GM12892 (cell line): Measurements from ENCODE around the gene IL19.

Experiments used
- DNase-seq: peaks from one replicate; pipeline ENCODE4 v3.0.0; 2011; ENCODE audit not compliant: insufficient read length
- FAIRE-seq: peaks from 2 replicates; lab custom pipeline; 2011; peaks lifted over from hg19 to GRCh38; lab: Jason Lieb, UNC
- POLR2A ChIP-seq: IDR thresholded peaks from 2 replicates; pipeline ENCODE4 v1.6.1; 2011; ENCODE audit warnings: low read depth, low read length, control low read depth
- POLR2AphosphoS5 ChIP-seq: IDR thresholded peaks from 2 replicates; pipeline ENCODE4 v1.6.1; 2011; ENCODE audit warnings: low read depth, low read length, control low read depth
- TAF1 ChIP-seq: IDR thresholded peaks from 2 replicates; pipeline ENCODE4 v1.6.1; 2011; ENCODE audit warnings: low read depth, mild to moderate bottlenecking, control low read depth, low read length, borderline replicate concordance

The IL19 gene

GRCh38 chr1:206732508-206732907 lies 38.1 kb upstream of the IL19 start:
- FAIRE-seq (no peak), DNase-seq (no peak)
- no peak for TF ChIP-seq TAF1
- TF ChIP-seq POLR2A = no peak
- no peak for TF ChIP-seq POLR2AphosphoS5

DNA sequence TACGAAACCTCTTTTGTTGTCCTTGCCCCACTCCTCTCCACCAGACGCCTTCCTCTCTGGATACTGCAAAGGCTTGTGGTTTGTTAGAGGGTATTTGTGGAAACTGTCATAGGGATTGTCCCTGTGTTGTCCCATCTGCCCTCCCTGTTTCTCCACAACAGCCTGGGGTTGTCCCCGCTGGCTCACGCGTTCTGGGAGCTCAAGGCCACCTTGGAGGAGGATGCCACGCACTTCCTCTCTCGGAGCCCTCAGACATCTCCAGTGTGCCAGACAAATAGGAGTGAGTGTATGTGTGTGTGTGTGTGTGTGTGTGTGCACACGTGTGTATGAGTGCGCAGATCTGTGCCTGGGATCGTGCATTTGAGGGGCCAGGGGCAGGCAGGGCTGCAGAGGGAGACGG lies 37.6 kb upstream of the IL19 start:
- FAIRE-seq (no peak), DNase-seq (no peak)
- TF ChIP-seq TAF1 = no peak
- 0 out of 2 replicates have a peak, but pooled peaks have one; percentile 29 for TF ChIP-seq POLR2A
- TF ChIP-seq POLR2AphosphoS5 = no peak

DNA sequence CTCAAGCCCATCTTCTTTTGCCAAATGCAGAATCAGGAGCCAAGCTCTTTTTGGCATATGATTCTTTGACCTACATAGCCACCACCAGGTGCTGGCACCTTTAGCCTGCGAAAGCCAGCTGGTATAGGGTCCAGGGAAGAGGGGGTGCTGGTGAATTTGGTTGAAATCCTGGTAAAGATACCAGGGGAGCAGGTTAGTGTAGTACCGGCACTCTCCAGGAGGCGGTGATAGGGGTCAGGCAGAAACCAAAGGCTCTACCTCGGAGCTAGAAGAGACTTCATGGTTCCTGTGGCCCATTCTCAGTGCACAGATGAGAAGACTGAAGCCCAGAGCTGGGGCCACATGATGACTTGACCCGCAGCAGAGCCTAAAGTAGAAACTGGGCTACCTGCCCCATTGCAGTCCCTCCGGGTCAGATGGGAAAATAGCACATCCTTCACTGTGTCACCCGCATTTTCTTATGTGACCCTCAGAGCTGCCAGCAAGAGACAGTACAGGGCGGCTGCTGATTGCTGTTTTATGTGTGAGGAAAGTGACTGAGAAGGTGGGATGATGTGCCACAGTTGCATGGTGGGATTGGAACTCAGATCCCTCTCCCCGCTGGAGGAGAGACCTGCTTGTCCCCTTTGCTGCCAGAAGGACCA lies 36.0 kb upstream of the IL19 start:
- TF ChIP-seq POLR2AphosphoS5 (peak; percentile 10; the same call in 1 of the 2 replicates), TAF1 (no peak), POLR2A (no peak)
- DNase-seq = peak; percentile 63
- FAIRE-seq = peak; percentile 83

DNA sequence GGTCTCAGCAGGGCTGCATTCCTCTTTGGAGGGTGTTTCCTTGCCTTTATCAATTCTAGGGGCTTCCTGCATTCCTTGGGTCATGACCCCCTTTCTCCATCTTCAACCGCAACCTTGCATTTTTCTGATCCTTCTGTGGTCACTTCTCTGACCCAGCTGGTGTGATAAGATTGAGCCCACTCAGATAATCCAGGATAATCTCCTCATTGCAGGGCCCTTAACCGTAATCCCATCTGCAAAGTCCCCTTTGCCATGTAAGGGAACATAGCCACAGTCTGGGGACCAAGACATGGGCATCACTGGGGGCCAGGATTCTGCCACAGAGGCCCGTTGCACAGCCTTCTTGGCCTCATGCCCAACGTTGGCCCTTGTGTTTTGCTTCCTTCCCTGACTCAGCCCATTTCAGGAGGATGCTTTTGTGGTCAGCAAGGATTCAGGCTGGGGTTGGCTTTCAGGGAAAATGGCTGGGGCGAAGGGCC lies 35.0 kb upstream of the IL19 start:
- FAIRE-seq = no peak
- TF ChIP-seq POLR2A = no peak; the same call in 1 of the 2 replicates
- no peak for TF ChIP-seq TAF1
- no peak for TF ChIP-seq POLR2AphosphoS5
- no peak for DNase-seq

DNA sequence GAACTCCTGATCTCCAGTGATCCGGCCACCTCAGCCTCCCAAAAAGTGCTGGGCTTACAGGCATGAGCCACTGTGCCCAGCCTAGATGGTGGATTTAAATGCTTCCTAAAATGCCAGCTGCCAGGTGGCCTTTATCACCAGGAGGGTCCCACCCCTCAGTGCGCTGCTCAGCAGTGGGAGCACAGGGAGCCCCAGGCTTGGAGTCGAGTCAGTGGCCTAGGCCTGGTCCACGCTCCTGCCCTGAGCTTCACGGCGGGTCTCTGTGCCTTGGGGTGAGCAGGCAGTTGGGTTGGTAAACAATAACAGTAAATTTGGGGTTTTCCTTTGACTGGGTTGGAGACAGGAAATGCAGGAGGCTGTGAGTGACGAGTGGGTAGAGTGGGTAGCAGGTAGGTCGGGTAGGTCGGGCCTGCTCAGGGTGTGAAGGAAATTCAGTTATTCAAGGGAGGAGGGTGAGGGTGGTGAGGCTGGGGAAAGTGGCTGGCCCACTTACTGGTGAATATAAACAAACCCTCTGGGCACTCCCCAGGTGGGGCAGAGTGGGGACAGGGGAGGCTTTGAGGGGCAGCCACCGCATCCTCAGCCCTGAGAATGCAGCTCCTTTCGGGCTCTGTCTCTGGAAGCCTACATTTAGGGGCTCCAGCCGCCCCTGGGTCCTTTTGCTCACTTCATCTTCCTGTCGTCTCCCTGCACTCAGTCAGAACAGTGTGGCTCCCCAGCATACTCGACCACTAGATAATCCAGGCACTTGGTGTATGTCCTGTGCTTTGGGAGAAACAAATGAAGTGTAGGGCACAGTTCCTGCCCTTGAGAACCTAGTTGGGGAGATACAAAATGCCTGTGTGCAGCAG lies 33.5 kb upstream of the IL19 start:
- FAIRE-seq = no peak
- no peak for DNase-seq
- TF ChIP-seq POLR2AphosphoS5 (no peak), POLR2A (no peak; the same call in 1 of the 2 replicates), TAF1 (no peak)

DNA sequence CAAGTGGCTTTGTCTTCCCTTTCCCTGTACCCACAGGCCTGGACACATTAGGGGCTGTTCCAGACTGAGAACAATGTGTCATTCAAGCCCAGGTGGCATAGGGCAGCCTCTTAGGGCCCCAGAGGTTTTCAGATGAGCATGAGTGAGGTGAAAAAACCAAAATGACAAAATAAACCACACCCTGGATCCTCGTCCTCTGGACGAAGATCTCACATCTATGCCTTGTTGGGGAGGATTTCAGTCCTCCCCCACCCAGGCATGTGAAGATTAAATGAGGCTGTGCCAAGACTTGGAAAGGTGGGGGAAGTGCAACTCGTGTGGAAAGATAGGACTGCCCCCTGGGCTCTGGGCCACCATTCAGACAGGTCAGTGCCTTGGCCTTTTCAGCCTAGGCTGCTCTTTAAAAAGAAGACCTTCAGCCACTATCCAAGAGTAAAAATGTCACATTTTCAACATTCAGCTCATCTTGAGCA lies 32.8 kb upstream of the IL19 start:
- DNase-seq (no peak), FAIRE-seq (no peak)
- no peak for TF ChIP-seq POLR2AphosphoS5
- TF ChIP-seq POLR2A = no peak
- no peak for TF ChIP-seq TAF1

GRCh38 chr1:206738370-206739366 lies 31.9 kb upstream of the IL19 start:
- FAIRE-seq (no peak), DNase-seq (no peak)
- TF ChIP-seq TAF1 (no peak), POLR2AphosphoS5 (no peak), POLR2A (no peak)

DNA sequence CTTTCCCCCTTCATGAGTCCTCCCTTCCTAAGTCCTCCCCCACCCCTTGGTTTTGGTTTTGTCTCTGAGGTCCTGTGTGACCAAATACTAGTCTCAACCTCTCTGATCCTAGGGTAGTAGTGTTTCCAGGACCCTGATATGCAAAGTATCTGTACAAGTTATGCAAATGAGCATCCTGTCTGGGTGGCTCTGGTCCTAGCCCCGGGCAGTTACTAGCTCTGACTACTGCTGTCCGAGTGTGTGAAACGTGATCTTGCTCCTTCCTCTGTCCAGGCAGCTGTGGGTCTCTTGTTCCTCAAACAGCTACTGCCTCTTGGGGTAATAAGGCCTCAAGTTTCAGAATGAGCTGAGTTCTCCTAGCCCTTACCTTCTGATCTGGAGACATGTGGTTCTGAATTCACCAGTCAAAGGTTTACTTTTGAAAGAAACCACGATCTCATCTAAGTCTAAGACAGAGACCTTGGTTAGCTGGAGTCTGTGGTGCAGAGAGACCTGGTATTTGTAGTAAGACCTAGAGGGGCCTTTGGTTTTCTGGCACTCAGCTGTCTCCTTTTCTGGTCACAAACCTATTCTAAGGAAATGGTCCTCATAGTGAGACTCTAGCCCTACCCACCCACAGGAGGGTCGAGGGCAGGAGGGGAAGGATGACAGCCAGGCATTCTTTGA lies 31.0 kb upstream of the IL19 start:
- FAIRE-seq (peak; percentile 93), DNase-seq (peak; percentile 64)
- TF ChIP-seq POLR2A (peak; percentile 65; the same call in 1 of the 2 replicates), POLR2AphosphoS5 (peak; percentile 84), TAF1 (no peak)

GRCh38 chr1:206741142-206741701 lies 29.4 kb upstream of the IL19 start:
- FAIRE-seq (peak; percentile 42), DNase-seq (no peak)
- TF ChIP-seq POLR2AphosphoS5 (no peak), POLR2A (no peak), TAF1 (no peak)
